Liver (tissue), 3 donors: ENCODE data around the gene PET100.

Experiments used
- CTCF ChIP-seq: fragments of 150-350 bp; IDR thresholded peaks from 2 replicates; pipeline ENCODE4 v1.5.1; 2017; ENCODE audit warnings: improper control_type of control experiment, low read depth, low read length; ENCODE audit not compliant: missing input control
- GABPA ChIP-seq, 2 donors: IDR thresholded peaks in 1 of 2; conservative IDR thresholded peaks in 1 of 2; 2 replicates each; pipeline ENCODE4 v1.6.1; 2016; ENCODE audit warnings: antibody characterized with exemption in 2 of 2, mild to moderate bottlenecking in 1 of 2, moderate library complexity in 1 of 2
- JUND ChIP-seq, 2 donors: IDR thresholded peaks; 2 replicates each; pipeline ENCODE4 v1.6.1; 2016; ENCODE audit warnings: antibody characterized with exemption in 2 of 2
- MAX ChIP-seq: IDR thresholded peaks from 2 replicates; pipeline ENCODE4 v1.6.1; 2016; ENCODE audit warnings: antibody characterized with exemption
- RAD21 ChIP-seq, 2 donors: IDR thresholded peaks; 2 replicates each; pipeline ENCODE4 v1.6.1; 2016; ENCODE audit warnings: antibody characterized with exemption in 2 of 2, mild to moderate bottlenecking in 2 of 2
- TAF1 ChIP-seq: conservative IDR thresholded peaks from 2 replicates; pipeline ENCODE4 v1.6.1; 2016; ENCODE audit warnings: antibody characterized with exemption, mild to moderate bottlenecking
- YY1 ChIP-seq: IDR thresholded peaks from 2 replicates; pipeline ENCODE4 v1.6.1; 2016; ENCODE audit warnings: antibody characterized with exemption, mild to moderate bottlenecking
- ZBTB33 ChIP-seq: IDR thresholded peaks from 2 replicates; pipeline ENCODE4 v1.6.1; 2016; ENCODE audit warnings: antibody characterized with exemption
- donor health status: healthy.
- donor health status: healthy.

GRCh38 chr19:7637374-7638256 lies 8.0 kb downstream of the PET100 start:
- TF ChIP-seq CTCF (no peak), YY1 (no peak), MAX (no peak), GABPA (IDR thresholded peaks at IDR 0.05 in 1 of 2, conservative IDR thresholded peaks at IDR 0.05 in 1 of 2) (peak in 1 of 2 donors; percentile 37), TAF1 (no peak), ZBTB33 (no peak), RAD21 (IDR thresholded peaks at IDR 0.05) (no peak), JUND (IDR thresholded peaks at IDR 0.05) (no peak)
